GM21515 (cell line): Measurements from ENCODE around the gene HOXB7.

Experiments
- ATAC-seq: cut with Tn5 transposase; IDR thresholded peaks from one replicate; pipeline ENCODE4 v1.9.1; 2021; ENCODE audit not compliant: unreplicated experiment

The HOXB7 gene

DNA sequence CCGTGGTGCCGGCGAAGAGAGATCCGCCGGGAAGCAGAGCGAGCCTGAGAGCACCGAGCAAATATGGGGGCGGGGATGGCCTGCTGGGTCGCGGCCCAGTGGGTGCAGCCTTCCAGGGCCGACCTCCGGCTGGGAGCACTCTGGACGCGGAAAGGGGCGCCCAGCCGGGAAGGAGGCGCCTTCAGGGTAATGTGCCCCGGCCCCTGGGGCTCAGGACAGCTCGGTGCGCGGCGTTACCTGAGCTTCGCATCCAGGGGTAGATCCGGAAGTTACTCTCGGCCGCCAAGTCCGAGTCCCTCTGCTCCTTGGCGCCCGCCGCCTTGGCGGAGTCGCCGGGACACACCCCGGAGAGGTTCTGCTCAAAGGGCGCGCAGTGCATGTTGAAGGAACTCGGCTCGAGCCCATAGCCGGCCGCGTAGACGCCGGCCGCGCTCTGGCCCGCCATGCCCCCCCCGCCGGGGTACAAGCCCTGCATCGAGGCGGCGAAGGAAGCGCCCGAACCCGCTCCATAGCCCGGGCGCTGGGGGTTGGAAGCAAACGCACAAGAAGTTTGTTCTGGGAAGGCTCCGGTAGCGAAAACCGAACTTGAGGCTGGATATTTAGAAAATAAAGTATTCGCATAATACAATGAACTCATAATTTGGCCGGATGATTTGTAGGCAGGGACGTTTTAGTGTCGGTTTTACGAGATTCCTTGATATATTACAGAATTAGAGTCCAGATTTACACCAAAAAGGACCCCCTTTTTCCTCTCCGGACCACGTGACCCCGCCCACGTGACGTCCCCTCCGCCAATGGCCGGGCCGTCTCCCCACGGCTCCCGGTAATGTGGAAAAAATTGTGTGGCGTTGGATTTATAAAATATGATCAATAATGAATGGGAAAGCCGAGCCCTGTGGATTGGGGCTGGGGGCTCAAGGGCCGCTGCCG is at the start of gene HOXB7:
Gene HOXB7 (minus strand): TSS at position 736 of the 930 bp plus-strand sequence. CDS start 99 bp downstream, at position 637.
- no peak for ATAC-seq

DNA sequence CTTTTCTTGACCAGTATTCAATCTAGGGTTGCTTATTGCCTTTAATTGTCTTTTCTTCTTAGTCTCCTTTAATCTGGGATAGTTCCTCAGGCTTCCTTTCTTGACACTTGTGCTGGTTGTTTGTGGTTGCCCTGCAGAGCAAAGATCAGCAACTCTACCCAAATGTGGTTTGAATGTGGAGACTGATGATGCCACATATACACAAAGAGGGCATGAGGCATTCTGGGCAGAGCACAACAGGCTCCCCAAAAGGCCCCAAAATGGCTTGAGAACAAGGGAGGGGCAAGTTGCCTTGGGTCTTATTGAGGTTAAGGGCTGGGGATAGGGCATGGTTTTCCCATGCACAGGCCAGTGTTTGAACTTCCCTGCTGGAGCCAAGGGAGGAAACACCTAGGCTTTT is 45.1 kb upstream of the HOXB7 start:
- ATAC-seq = no peak

DNA sequence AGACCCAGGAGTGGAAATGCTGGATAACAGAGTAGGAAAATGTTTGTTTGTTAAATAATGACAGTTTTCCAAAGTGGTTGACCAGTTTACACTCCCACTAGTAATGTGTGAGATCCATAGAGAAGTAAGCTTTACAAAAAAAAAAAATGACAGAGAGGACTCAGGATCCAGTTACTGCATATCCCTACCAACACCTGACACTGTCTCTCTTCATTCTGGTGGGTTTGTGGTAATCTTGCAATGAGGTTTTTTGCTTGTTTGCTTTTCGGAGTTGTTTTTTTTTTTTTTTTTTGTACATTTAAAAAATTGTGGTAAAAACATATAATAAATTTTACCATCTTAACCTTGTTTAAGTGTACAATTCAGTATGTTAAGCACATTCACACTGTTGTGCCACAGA is 38.9 kb upstream of the HOXB7 start:
- no peak for ATAC-seq

DNA sequence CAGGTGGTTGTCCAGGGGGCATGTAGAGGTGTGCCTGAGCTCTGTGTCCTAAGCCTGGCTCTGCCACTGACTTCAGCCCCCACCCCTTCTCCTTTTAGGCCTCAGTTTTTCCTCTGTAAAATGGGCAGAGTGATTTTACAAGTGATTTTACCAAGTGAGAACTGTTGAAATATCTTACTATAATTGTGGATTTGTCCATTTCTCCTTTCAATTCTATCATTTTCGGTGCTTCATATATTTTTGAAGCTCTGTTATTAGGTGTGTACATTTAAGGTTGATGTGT is 37.1 kb upstream of the HOXB7 start:
- no peak for ATAC-seq

DNA sequence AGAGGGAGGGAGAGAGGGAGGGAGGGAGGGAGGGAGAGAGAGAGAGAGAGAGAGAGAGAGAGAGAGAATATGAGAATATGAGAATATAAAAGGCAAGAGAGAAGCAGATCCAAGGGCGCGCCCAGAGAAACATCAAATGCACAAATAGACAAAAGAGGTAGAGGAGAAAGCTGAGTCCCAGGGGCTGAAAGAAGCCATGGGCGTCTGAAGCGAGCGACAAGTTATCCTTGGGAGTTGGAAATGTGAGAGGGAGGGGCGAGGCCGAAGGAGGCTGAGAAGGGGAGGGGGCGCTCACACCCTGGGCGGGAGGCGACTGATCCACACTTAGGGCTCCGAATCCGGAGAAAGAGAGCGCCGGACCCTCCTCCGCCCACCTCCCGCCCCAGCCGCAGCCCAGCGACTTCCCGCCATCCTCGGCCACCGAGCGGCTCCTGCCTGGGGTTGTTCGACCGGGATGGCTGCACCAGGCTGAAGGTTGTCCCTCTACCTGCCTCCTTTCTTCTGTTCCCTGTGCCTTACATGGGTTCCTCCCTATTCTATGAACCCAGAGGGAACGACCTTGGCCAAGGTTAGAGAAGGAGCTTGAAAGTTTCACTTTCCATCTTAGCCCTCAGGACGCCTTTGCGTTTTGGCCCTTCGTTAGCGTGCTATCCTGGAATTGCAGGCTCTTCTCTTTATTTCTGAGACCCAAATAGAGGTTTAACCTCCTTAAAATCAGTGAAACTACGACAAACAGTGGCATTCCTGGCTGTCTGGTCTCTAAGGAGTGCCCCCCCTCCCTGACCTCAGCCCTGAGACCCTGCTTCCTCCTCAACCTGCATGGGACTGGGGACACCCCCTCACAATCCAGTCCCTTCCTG is 36.5 kb upstream of the HOXB7 start:
- ATAC-seq = no peak

DNA sequence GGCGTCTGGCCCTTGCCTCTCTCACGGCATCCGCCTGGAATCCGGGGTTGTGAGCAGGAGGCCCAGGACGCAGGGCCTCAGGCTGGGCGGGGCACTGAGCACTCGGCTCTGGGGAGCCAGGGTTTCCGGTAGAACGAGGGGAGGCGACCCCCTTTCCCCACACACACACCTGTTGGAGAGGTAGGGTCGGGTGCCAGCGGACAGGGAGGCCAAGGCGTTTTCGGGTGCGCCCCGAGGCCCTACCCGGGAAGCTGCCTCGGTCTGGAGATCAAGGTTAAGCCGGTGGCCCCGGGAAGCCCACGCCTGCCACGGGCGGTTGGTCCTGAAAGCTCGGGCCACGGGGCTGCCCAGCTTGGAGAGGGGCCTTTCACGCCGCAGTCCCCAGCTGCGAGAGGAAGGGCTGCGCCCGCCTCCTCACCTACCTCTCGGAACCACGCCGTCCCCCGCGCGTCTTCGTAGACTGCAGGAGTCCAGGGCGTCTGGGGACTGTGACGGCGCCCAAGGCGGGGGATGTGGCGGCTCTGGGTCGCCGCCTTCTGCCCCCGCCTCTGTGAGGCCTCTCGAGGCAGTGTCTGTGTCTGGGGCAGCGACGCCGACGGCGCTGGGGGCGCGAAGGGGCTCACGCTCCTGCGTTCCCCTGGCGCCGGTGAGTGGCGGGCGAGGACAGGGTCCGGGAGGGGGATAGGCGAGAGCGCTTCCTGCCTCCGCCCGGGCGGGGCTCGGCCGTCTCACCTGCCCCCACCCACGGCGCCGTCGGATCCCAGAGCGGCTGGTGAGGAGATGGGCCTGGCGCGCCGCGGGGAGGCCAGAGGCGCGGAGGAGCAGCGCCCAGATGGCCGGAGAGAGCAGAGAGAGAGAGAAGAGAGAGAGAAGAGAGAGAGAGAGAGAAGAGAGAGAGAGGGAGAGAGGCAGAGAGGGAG is 35.6 kb upstream of the HOXB7 start:
- no peak for ATAC-seq

DNA sequence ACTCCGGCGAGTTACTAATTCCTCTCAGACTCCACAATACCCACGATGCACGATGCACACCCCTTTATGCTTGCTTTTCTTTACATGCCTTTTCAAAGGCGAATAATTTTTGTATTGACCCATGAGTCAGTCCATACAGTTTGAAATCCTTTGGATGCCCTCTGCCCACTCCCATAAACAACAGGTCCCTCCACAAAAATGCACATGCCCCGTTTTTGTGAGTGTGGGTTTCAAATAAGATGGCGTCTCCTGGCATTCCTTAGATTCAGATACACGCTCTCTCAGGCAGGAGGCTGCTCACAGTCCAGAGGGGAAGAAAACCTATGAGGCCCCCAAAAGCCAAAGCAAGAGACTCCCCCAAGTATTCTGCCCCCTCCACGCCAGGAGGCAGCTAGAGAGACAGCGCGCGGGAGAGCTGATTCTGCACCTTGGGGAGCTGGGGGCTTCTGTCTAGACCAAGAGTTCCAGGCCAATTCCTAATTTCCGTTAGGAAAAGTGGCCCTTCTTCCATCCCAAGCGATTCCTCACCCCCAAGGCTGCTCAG is 34.9 kb upstream of the HOXB7 start:
- ATAC-seq = no peak

DNA sequence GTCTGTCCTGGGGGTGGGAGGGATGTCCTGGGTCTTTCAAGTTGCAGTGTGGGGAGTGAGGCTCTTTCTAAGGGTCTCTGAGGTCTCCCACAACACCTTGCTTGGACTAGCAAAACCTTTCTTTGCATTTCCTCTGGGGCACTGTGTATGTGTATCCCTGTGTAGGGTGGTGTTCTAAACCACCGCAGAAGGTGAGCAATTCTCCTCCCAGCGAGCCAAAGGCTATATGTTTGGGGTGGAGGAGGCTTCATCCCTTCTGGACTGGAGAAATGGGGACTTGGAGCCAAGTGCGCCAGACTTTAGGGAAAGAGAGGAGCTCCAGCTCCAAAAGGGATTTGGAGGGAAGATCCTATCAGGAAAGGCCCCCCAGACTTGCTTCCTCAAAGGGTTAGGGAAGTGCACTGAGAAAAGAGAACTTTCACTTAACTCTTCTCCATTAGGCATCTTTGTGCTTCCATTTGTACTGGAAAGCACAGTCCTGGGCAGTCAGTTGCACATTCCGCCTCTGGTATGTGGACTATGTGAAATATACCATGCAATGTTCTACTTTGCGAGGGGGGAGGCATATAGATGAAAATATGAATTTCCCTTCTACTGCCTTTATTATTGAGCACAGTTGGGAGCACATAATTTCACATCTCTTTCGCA is 34.2 kb upstream of the HOXB7 start:
- ATAC-seq = no peak

DNA sequence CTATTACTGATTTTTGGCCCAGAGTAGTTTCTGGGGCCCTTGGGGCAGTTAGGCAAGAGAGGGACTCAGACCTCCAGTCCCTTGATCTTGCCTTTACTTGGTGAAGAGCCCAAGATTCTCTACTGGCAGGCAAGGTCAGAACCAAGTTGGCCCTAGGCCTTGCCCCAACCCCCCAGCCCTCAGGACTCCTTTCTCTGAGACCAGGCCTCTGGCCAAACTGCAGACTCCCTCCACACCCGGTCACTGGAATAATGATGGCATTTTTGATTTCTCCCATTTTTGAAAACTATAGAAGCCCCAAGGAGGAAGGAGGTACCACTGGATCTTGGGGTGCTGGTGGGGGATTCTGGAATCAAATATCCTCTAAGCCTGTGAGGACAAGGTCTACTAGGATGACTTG is 33.3 kb upstream of the HOXB7 start:
- ATAC-seq = no peak

DNA sequence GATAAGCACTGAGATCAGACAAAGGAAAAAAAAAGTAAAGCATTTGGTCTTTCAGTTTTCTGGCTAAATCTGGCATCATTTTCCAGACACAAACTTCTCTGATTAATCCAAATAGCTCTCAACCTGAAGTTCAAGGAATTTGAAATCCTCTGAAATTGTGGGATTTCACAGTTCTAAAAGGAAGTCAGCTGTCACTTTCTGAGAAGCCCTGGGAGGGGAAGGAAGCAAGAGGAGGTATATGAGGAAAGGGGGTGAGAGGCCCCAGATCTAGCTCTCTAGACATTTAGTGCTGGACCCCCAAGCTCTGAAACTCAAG is 32.8 kb upstream of the HOXB7 start:
- ATAC-seq = no peak

DNA sequence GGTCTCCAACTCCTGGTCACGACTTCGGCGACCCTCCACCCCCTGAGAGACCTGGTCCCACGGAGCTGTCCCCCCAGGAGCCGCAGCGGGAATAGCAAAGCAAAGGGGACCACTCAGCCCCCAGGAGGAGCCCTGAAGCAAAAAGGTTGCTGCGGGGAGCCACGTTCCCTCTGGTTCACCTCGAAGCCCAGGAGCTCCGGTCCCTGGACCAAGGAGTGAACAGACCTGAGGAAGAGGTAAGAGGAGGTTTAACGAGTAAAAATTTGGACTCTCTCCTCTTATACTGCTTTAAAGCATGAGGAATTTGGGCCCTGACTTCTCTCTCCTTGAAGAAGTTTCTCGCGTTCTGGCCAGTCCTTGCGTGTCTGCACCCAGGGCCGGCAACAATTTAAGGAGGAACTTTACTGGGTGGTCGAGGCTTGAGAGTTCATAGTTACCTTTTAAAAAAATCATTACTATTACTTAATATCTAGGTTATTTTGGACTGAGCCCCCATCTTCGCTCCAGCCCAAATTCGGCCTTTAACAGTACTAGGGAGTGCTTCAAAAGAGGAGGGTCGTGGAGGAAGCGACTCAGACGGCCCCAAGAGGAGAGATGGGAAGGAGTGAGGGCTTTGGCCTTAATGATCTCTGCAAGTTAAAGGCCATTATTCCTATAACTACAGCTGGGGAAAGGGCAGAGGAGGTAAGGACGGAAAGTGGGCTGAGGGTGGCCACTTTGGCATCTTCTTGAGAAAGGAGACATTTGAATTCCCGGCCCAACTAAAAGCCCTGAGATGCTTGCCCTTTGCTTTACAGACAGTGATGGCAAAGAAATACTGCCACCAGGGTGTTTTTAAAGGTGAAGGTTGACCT is 32.3 kb upstream of the HOXB7 start:
- ATAC-seq = no peak

DNA sequence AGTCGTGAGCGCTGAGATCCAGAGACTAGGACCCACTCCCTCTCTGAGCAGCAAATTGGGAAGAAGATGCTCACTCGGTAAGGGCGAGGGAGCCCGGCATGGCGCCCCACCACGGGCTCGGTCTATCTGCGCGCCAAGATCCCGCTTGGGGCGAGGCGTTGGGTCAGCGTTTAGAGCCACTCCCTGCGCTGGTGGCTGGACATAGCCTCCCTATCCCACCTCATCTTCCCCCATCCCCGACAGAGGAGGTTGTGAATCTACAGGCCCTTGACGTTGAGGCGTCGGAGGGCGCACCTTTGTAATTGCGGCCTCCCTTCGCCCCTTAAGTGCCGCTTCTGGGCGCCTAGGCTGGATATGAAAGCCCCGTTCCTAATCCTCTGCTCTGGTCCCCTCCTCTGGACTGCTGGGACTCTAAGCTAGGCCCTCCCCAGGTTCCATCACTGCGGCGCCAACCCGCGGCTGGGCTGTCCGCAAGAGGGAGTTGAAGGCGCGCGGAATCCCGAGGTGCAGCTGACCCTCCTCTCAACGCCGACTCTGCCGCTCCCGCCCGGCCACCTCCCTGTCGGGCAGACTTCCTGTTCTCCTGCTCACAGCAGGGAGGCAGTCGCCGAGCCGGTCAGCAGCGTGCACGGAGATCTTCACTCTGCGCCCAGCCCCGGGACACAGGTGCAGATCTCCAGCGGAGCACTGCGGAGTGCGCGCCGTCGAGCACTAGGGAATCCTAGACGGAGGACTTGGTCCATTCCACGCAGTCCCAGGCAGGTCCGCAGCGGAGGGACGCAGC is 31.4 kb upstream of the HOXB7 start:
- no peak for ATAC-seq

DNA sequence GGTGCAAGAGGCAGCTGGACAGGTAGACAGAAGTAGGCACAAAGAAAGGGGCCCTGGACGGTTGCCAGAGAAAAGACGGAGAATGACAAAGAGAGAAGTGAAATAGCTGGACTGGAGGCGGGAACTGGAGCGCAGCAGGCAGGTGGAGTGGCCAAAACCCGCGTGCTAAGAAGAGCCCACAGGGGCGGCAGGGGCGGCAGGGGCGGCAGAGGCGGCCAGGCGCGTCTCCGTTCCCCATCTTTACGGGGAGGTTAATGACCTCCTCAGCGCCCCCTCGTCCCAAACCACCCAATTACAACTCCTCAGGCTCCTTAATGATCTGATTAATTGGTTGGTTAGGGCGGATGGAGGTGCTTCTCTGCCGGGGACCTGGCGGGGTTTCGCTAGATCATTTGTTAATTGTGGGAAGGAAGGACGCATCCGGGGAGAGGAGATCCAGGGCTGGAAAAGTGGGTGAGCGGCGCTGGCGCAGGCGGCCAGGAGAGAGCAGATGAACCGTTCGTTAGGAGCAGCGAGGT is 30.8 kb upstream of the HOXB7 start:
- no peak for ATAC-seq

DNA sequence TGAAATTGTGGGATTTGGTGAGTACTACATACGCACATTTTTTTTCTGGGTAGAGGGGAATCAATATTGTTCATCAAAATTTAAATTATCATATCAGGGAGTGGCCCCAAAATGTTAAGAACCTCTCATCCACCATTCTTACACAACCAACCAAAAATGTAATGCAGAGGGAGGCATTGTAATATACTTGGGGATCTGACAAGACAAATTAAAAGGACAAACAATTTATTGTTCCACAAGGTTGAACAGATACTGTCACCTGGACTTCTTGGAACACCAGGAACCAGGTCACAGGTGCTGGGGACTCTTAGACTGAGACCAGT is 30.0 kb upstream of the HOXB7 start:
- ATAC-seq = no peak

DNA sequence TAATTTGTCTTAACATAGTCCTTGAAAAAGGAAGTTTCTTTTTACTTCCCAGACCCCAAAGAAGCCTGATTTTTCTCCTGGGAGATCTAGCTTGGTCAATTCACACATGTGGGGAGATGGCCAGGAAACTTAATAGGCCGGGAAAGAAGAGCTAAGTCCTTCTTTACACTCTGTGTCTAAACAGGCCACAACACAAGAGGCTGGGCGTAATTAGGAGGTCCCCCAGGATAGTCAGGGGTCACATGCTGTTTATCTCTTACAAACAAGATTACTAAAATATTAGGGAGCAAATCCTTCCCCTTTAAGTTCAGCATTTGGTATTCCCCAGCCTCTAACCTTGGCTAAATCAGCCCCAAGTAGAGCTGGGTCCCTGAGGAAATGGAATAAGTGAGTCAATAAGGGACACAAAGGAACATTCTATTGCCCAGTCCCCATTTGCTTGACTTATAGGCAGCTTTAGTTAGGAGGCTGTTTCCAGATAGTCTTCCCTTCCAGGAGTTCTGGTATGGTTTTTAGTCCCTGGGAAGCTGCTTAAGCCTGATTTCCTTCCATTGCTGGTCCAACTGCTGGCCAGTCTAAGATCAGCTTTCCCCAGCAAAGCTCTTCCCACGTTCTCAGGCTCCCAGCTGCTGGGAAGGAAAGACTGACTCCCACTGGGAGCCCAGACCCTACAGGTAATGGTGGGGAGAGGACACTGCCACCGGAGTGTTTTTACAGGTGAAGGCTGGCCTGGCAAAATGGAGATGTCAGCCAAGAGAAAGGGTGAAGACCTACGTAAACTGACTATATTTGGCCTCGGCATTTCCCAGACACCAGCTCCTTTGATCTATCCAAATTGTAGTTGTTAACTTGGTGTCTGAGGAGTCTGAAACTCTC is 29.4 kb upstream of the HOXB7 start:
- ATAC-seq = no peak

DNA sequence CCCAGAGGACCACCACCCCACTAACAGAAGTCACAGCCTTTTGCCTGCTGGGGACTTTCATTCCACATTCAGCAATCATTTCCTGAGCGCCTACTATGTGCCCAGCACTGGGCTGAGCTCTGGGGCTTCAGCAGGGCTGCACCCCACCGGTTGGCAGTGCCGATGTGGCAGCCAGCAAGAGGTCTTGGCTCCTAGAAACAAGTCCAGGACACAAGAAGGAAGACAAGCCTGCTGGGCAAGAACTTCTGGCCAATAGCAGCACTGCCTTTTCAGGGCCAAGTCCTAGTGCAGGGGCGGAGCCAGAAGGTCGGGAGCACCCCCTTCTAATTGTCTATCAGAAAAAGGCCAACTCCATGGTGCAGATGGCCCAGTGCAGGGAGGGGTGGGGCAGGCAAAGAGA is 28.3 kb upstream of the HOXB7 start:
- ATAC-seq = no peak

DNA sequence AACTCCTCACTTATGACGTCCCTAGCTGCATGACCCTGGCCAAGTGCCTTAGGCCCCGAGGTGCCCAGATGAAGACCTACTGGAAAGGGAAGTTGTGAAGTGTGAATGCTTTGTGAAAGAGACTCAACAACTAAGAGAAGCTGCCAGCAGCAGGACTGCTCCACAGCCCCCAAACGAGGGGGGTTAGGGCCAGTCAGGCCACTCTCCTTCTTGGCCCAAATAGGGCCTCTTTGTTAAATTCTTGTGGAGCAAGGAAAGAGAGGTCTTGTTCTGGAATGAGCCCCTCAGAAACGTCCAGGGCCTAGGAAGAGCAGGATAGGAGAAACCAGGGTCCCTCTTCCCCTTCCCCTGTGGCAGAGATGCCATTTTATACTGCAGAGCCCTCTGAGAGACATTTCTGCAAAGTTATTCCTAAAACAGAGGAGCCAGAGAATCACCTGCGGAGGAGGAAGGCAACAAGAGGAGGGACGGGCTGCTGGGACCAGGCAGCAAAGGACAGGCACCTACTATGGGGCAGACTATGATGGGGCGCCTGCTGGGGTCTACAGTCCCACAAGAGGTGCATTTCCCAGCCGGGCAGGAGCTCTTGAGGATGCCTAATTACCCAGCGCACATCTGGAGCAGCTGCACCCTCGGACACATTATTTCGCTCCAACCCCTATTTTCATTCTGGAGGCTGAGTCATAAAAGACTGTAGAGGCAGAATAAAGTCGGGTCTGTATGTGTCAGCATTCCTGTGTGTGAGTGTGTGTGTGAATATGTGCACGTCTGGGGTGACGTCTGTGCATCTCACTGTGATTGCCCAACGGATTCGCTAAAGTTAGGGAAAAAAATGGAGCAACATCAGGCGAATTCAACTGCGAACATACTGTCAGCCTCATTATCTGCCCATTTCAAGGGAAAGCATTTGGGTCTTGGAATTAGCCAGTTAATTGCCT is 26.8 kb upstream of the HOXB7 start:
- no peak for ATAC-seq
